ENCODE data around the gene ZNF354B. TPM values are rescaled to one million over a fixed set of nuclear protein-coding genes. Genes with fewer than 3 reads are reported as not detected.
A peak's percentile ranks its signal among the peaks of the same experiment; 100 is the strongest.

Gene ZNF354B
- total and polyA plus RNA-seq, 2 of the 13 experiments (the other 11 are each of a cell fraction or from before 2014, with no cell fraction given) = 7.8 to 10.3 TPM

DNA sequence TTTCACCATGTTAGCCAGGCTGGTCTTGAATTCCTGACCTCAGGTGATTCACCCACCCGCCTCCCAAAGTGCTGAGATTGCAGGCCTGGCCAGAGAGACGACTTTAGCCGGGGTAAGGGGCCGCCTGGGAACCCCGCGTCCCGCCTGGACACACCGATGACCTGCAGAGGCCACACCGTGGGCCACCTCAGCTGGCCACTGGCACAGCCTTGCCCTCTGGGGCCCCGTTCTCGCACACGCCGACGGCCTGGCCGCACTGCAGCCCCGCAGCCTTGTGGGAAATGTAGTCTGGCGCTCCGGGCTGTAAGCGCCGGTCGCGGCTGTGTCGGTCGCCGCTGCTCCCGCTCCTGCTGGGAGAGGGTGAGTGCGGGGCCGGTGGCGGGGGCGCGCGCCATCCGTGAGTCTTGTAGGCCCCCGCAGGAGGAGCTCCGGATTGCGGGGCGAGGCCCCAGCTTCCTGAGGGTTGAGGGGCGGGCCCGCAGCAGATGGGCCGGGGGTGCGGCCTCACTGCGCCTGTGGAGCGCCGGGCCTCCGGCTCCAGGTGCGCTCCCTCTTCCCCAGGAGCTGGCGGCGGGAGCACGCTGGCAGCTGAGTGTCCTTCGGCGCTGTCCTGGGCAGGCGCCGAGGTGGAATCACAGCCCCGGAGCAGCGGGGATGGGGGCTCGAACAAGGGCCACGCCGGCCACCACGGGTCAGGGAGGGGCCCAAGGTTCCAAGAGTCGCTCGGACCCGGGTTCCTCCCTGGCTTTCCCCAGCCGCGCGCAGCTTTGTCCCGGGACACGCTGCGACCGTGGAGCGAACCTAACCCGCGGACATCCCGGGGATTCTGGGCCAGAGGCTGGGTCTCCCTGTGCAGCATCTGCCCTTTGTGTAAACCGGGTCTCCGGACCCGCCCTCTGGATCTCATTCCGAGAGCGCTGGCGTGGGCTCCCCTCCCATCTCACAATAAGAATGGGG is 36.1 kb downstream of the ZNF354B start, which contains the start of gene ZFP2 (continued):
- TF ChIP-seq NR2F1 (CRISPR knock-in tag; IDR thresholded peaks at IDR 0.05) (no peak), ZNF746 (CRISPR knock-in tag; IDR thresholded peaks at IDR 0.05) (no peak), ZNF550 (CRISPR knock-in tag; IDR thresholded peaks at IDR 0.05; ENCODE audit: borderline replicate concordance) (no peak), ZNF30 (CRISPR knock-in tag; IDR thresholded peaks at IDR 0.05) (no peak), FOXJ3 (CRISPR knock-in tag; IDR thresholded peaks at IDR 0.05; ENCODE audit: borderline replicate concordance) (no peak), MLLT10 (CRISPR knock-in tag; IDR thresholded peaks at IDR 0.05) (no peak), RARG (CRISPR knock-in tag; IDR thresholded peaks at IDR 0.05; ENCODE audit: low read depth) (no peak), PHB2 (IDR thresholded peaks at IDR 0.05; ENCODE audit: partially characterized antibody) (no peak), CHCHD3 (CRISPR knock-in tag; IDR thresholded peaks at IDR 0.05) (no peak), ZNF317 (CRISPR knock-in tag; IDR thresholded peaks at IDR 0.05) (no peak), GATAD2A (CRISPR knock-in tag; IDR thresholded peaks at IDR 0.05) (no peak), ZNF282 (IDR thresholded peaks at IDR 0.05; ENCODE audit: partially characterized antibody) (no peak), ZNF17 (CRISPR knock-in tag; IDR thresholded peaks at IDR 0.05) (no peak), ZNF225 (CRISPR knock-in tag; IDR thresholded peaks at IDR 0.05) (peak; percentile 30; the same call in 1 of the 2 replicates), SP140L (CRISPR knock-in tag; IDR thresholded peaks at IDR 0.05; ENCODE audit: borderline replicate concordance) (no peak)
- TF ChIP-seq, protein P1, sequence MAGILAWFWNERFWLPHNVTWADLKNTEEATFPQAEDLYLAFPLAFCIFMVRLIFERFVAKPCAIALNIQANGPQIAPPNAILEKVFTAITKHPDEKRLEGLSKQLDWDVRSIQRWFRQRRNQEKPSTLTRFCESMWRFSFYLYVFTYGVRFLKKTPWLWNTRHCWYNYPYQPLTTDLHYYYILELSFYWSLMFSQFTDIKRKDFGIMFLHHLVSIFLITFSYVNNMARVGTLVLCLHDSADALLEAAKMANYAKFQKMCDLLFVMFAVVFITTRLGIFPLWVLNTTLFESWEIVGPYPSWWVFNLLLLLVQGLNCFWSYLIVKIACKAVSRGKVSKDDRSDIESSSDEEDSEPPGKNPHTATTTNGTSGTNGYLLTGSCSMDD (CRISPR knock-in tag; IDR thresholded peaks at IDR 0.05) = no peak
- TF ChIP-seq, protein P2, sequence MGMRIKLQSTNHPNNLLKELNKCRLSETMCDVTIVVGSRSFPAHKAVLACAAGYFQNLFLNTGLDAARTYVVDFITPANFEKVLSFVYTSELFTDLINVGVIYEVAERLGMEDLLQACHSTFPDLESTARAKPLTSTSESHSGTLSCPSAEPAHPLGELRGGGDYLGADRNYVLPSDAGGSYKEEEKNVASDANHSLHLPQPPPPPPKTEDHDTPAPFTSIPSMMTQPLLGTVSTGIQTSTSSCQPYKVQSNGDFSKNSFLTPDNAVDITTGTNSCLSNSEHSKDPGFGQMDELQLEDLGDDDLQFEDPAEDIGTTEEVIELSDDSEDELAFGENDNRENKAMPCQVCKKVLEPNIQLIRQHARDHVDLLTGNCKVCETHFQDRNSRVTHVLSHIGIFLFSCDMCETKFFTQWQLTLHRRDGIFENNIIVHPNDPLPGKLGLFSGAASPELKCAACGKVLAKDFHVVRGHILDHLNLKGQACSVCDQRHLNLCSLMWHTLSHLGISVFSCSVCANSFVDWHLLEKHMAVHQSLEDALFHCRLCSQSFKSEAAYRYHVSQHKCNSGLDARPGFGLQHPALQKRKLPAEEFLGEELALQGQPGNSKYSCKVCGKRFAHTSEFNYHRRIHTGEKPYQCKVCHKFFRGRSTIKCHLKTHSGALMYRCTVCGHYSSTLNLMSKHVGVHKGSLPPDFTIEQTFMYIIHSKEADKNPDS (CRISPR knock-in tag; IDR thresholded peaks at IDR 0.05) = no peak
- TF ChIP-seq, protein P3, sequence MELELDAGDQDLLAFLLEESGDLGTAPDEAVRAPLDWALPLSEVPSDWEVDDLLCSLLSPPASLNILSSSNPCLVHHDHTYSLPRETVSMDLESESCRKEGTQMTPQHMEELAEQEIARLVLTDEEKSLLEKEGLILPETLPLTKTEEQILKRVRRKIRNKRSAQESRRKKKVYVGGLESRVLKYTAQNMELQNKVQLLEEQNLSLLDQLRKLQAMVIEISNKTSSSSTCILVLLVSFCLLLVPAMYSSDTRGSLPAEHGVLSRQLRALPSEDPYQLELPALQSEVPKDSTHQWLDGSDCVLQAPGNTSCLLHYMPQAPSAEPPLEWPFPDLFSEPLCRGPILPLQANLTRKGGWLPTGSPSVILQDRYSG (CRISPR knock-in tag; IDR thresholded peaks at IDR 0.05) = peak; percentile 38; the same call in 1 of the 2 replicates
- TF ChIP-seq, protein P4, sequence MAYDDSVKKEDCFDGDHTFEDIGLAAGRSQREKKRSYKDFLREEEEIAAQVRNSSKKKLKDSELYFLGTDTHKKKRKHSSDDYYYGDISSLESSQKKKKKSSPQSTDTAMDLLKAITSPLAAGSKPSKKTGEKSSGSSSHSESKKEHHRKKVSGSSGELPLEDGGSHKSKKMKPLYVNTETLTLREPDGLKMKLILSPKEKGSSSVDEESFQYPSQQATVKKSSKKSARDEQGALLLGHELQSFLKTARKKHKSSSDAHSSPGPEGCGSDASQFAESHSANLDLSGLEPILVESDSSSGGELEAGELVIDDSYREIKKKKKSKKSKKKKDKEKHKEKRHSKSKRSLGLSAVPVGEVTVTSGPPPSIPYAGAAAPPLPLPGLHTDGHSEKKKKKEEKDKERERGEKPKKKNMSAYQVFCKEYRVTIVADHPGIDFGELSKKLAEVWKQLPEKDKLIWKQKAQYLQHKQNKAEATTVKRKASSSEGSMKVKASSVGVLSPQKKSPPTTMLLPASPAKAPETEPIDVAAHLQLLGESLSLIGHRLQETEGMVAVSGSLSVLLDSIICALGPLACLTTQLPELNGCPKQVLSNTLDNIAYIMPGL (CRISPR knock-in tag; IDR thresholded peaks at IDR 0.05; ENCODE audit: borderline replicate concordance in 1 of 2, low read depth in 1 of 2) = peak; percentile 17 to 75; a peak in 3 of 4 replicates
- TF ChIP-seq, protein P5, sequence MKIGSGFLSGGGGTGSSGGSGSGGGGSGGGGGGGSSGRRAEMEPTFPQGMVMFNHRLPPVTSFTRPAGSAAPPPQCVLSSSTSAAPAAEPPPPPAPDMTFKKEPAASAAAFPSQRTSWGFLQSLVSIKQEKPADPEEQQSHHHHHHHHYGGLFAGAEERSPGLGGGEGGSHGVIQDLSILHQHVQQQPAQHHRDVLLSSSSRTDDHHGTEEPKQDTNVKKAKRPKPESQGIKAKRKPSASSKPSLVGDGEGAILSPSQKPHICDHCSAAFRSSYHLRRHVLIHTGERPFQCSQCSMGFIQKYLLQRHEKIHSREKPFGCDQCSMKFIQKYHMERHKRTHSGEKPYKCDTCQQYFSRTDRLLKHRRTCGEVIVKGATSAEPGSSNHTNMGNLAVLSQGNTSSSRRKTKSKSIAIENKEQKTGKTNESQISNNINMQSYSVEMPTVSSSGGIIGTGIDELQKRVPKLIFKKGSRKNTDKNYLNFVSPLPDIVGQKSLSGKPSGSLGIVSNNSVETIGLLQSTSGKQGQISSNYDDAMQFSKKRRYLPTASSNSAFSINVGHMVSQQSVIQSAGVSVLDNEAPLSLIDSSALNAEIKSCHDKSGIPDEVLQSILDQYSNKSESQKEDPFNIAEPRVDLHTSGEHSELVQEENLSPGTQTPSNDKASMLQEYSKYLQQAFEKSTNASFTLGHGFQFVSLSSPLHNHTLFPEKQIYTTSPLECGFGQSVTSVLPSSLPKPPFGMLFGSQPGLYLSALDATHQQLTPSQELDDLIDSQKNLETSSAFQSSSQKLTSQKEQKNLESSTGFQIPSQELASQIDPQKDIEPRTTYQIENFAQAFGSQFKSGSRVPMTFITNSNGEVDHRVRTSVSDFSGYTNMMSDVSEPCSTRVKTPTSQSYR (CRISPR knock-in tag; IDR thresholded peaks at IDR 0.05; ENCODE audit: borderline replicate concordance) = no peak

Measured in HepG2 (cell line).